ENCODE results near the gene OR2L2. TPM values are rescaled to one million over a fixed set of nuclear protein-coding genes. Genes with fewer than 3 reads are reported as not detected.

Gene OR2L2, protein sequence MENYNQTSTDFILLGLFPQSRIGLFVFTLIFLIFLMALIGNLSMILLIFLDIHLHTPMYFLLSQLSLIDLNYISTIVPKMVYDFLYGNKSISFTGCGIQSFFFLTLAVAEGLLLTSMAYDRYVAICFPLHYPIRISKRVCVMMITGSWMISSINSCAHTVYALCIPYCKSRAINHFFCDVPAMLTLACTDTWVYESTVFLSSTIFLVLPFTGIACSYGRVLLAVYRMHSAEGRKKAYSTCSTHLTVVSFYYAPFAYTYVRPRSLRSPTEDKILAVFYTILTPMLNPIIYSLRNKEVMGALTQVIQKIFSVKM
- not detected in 2 replicates for total RNA-seq

DNA sequence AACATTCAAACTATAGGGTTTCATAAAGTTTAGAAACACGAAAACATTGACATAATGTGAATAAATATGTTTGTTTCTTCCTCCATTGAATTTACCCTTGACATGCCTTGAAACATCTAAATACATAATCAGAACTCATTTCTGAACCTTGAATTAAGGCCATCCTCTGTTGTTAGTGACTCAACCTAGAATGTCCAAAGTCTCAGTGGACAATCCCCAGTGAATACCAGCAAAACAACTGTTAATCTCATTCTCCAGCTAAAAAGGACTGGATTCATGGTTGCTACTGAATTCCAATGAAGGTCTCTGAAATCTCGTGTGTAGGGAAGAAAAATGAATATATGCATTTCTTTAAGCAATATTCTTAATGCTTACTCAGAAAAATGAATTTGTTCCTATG is at the start of gene OR2L2:
TSS of gene OR2L2 (plus strand) at position 301 of the 400 bp plus-strand sequence. CDS start 8,198 bp downstream, outside the sequence.

DNA sequence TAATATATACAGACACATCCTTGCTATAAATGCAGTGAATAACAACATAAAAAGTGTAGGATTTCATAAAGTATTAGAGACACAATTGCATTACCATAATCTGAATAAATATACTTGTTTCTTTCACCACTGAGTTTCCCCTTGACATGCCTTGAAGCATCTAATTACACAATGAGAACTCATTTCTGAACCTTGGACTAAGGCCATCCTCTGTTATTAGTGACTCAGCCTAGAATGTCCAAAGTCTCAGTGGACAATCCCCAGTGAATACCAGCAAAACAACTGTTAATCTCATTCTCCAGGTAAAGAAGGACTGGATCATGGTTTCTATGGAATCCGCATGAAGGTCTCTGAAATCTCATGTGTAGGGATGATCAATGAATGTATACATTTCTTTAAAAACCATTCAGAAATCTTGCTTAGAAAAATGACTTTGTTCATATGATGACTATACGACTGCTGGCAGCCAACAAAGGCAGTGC is 16.6 kb upstream of the OR2L2 start, which contains the start of gene OR2L5:
TSS of gene OR2L5 (plus strand) at position 432 of the 482 bp plus-strand sequence. CDS start 8,288 bp downstream, outside the sequence.

DNA sequence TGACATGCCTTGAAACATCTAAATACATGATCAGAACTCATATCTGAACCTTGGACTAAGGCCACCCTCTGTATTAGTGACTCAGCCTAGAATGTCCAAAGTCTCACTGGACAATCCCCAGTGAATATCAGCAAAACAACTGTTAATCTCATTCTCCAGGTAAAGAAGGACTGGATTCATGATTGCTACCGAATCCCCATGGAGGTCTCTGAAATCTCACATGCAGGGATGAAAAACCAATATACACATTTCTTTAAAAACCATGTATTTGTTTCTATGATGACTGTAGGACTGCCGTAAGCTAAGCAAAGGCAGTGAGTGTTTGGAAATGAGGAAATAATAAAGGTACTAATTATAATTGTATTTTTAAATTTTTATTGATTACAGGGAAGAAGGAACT is 16.7 kb downstream of the OR2L2 start, which contains the start of gene OR2L3:
TSS of gene OR2L3 (plus strand) at position 301 of the 400 bp plus-strand sequence. CDS start 13,846 bp downstream, outside the sequence.

Small RNA genes lying within 50 kb of the gene (small RNA-seq; reads per million reads assigned to genes)
- gene RF00019, result not detected

Other genes with a start within 250 kb of the OR2L2 start
- gene OR14A16, start 206.0 kb upstream of the OR2L2 start, total RNA-seq, result not detected in 2 replicates
- not detected in 2 replicates for gene OR11L1, start 188.2 kb upstream of the OR2L2 start, total RNA-seq
- gene TRIM58, start 172.9 kb upstream of the OR2L2 start, total RNA-seq, result 3.1 and 18.8 TPM in 2 replicates
- gene OR2W3, start 134.5 kb upstream of the OR2L2 start, total RNA-seq, result 1.6 and 6.2 TPM in 2 replicates
- gene OR2T8, start 109.8 kb upstream of the OR2L2 start, total RNA-seq, result 0.98 TPM in 1 of 2 replicates, not detected in the other
- gene OR2AJ1, start 105.2 kb upstream of the OR2L2 start, total RNA-seq, result under 0.01 and 0.11 TPM in 2 replicates
- 0.39 TPM in 1 of 2 replicates, not detected in the other for gene OR2L8, start 81.2 kb upstream of the OR2L2 start, total RNA-seq
- gene OR2AK2, start 64.8 kb upstream of the OR2L2 start, total RNA-seq, result not detected in 2 replicates
- gene OR2L5, start 16.4 kb upstream of the OR2L2 start, total RNA-seq, result 0.11 TPM in 1 of 2 replicates, not detected in the other
- not detected in 2 replicates for gene OR2L3, start 16.8 kb downstream of the OR2L2 start, total RNA-seq
- gene OR2L13, start 65.1 kb downstream of the OR2L2 start, total RNA-seq, result not detected in 2 replicates
- not detected in 2 replicates for gene OR2M5, start 115.1 kb downstream of the OR2L2 start, total RNA-seq
- not detected in 2 replicates for gene OR2M2, start 144.8 kb downstream of the OR2L2 start, total RNA-seq
- not detected in 2 replicates for gene OR2M3, start 167.2 kb downstream of the OR2L2 start, total RNA-seq
- not detected in 2 replicates for gene OR2M4, start 201.3 kb downstream of the OR2L2 start, total RNA-seq
- under 0.01 and 0.54 TPM in 2 replicates for gene OR2T33, start 247.9 kb downstream of the OR2L2 start, total RNA-seq